Loucy (cell line): ENCODE data around the gene SEMA3F.

ENCODE experiments used
- H2AFZ ChIP-seq: fragments of 200-600 bp; sonication (generic); 2 replicates; pipeline ENCODE4 v1.6.0; 2016; ENCODE audit warnings: antibody characterized with exemption, mild to moderate bottlenecking, low read length, moderate library complexity
- H3F3A ChIP-seq: fragments of 200-600 bp; 2 replicates; pipeline ENCODE4 v1.6.0; 2016; ENCODE audit warnings: antibody characterized with exemption, low read depth, mild to moderate bottlenecking
- H3K27me3 ChIP-seq: fragments of 200-600 bp; sonication (generic); 2 replicates; pipeline ENCODE4 v1.6.1; 2014; ENCODE audit warnings: low read length, mild to moderate bottlenecking; ENCODE audit not compliant: insufficient read depth, poor library complexity, severe bottlenecking
- H3K36me3 ChIP-seq: fragments of 200-600 bp; sonication (generic); 2 replicates; pipeline ENCODE4 v1.6.1; 2016; ENCODE audit warnings: low read length; ENCODE audit not compliant: insufficient read depth
- H3K4me1 ChIP-seq: fragments of 200-600 bp; sonication (generic); 2 replicates; pipeline ENCODE4 v1.5.1; 2014; ENCODE audit warnings: low read length, mild to moderate bottlenecking; ENCODE audit not compliant: insufficient read depth, poor library complexity, severe bottlenecking
- H3K4me2 ChIP-seq: fragments of 200-600 bp; sonication (generic); 2 replicates; pipeline ENCODE4 v1.6.0; 2014; ENCODE audit warnings: antibody characterized with exemption, low read length, low read depth, mild to moderate bottlenecking; ENCODE audit not compliant: poor library complexity, severe bottlenecking
- H3K4me3 ChIP-seq: fragments of 200-600 bp; sonication (generic); 2 replicates; pipeline ENCODE4 v1.5.1; 2014; ENCODE audit warnings: low read length, mild to moderate bottlenecking, mixed read lengths; ENCODE audit not compliant: poor library complexity, severe bottlenecking
- H3K79me2 ChIP-seq: fragments of 200-600 bp; sonication (generic); 2 replicates; pipeline ENCODE4 v1.6.1; 2014; ENCODE audit warnings: low read length; ENCODE audit not compliant: insufficient read depth
- H3K9ac ChIP-seq: fragments of 200-600 bp; sonication (generic); 2 replicates; pipeline ENCODE4 v1.6.0; 2014; ENCODE audit warnings: mild to moderate bottlenecking, low read depth, low read length, moderate library complexity; ENCODE audit not compliant: poor library complexity, severe bottlenecking
- H3K9me2 ChIP-seq: fragments of 200-600 bp; sonication (generic); replicated peaks from 2 replicates; pipeline ENCODE4 v1.6.1; 2016; ENCODE audit warnings: low read depth, low read length, mixed read lengths
- H3K9me3 ChIP-seq: fragments of 200-600 bp; sonication (generic); 2 replicates; pipeline ENCODE4 v1.6.1; 2014; ENCODE audit warnings: mild to moderate bottlenecking, antibody characterized with exemption, low read length, low read depth; ENCODE audit not compliant: insufficient read depth
- H4K20me1 ChIP-seq: fragments of 200-600 bp; sonication (generic); 2 replicates; pipeline ENCODE4 v1.6.0; 2014; ENCODE audit warnings: antibody characterized with exemption, low read length, mild to moderate bottlenecking; ENCODE audit not compliant: insufficient read depth, poor library complexity, severe bottlenecking
- CTCF ChIP-seq: fragments of 200-600 bp; sonication (generic); conservative IDR thresholded peaks from 2 replicates; pipeline ENCODE4 v1.5.1; 2014; ENCODE audit warnings: mild to moderate bottlenecking, antibody characterized with exemption, low read length
- EZH2phosphoT487 ChIP-seq: fragments of 200-600 bp; IDR thresholded peaks from 2 replicates; pipeline ENCODE4 v1.6.1; 2018; ENCODE audit warnings: antibody characterized with exemption, mild to moderate bottlenecking, moderate library complexity, borderline replicate concordance

SEMA3F gene

DNA sequence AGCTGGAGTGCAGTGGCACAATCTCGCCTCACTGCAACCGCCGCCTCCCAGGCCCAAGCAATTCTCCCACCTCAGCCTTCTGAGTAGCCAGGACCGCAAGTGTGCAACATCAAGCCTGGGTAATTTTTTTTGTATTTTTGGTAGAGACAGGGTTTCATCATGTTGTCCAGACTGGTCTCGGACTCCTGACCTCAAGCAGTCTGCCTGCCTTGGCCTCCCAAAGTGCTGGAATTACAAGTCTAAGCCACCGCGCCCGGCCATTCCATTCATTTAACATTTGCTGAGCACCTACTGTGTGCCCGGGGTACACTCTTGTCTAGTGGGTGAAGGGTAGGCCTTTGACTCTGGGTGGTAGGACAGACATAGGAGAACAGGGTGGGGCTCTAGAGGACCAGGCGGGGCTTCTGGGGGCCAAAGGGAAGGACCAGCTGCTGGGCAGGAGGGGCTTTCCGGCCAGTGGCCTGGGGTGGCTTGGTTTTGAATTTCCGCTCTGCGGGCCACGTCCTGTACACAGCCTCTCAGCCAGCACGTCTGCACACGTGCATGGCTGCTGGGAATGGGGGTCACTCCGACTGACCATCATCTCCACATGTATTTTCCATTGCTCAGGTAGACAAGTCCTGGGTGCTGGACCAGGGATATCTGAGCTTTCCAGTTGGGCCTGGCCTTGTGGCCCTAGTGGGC is 52.4 kb downstream of the SEMA3F start:
- Histone ChIP-seq H3K36me3 (no peaks in the 10 kb centered on the region), H4K20me1 (no peaks in the 10 kb centered on the region), H3K4me3 (no peak overlapping the region), H3K4me1 (no peaks in the 10 kb centered on the region), H3K9ac (no peak overlapping the region), H2AFZ (no peak overlapping the region), H3K9me2 (no peaks in the 10 kb centered on the region), H3K4me2 (no peak overlapping the region), H3F3A (no peaks in the 10 kb centered on the region), H3K27me3 (no peaks in the 10 kb centered on the region), H3K79me2 (no peaks in the 10 kb centered on the region), H3K9me3 (no peaks in the 10 kb centered on the region)
- TF ChIP-seq EZH2phosphoT487 (no peak), CTCF (no peak)

DNA sequence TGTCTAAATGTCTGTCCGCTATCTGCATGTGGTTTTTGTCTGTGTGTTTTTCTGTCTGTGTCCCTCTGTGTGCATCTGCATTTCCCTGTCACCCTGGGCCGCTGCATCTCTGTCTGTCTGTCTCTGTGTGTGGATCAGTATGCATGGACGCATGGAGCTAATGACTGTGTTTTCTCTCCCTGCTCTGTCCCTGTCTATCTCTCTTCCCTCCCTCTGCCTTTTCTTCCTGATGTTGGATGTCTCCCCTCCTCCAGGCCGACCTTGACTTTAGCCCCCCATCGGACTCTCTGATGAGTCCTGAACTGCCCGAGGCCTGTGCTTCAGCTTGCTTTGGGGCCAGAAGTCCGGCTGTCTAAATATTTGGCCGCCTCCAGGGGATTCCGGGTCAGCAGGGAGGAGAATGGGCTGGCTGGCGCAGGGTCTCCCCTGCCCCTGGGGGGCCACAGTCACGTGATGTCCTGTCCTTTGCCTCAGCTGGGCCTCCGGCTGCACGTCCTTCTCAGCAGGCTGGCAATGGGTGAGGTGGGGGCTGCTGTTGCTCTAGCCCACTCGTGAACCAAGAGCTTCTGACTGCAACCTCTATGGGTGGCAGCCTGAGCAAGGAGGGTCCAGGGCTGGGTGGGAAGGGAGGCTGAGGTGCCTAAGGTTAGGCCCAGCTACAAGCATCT is 53.7 kb downstream of the SEMA3F start:
- H3F3A ChIP-seq = no peaks in the 10 kb centered on the region
- H3K9ac ChIP-seq = no peak overlapping the region

GRCh38 chr3:50210176-50210509 is 55.0 kb downstream of the SEMA3F start:
- no peaks in the 10 kb centered on the region for H3K36me3 ChIP-seq
- H3K9me3 ChIP-seq = no peaks in the 10 kb centered on the region
- H3K9ac ChIP-seq = no peak overlapping the region
- no peaks in the 10 kb centered on the region for H3K4me1 ChIP-seq
- H3K27me3 ChIP-seq = no peaks in the 10 kb centered on the region
- H4K20me1 ChIP-seq = no peaks in the 10 kb centered on the region
- no peaks in the 10 kb centered on the region for H3F3A ChIP-seq
- TF ChIP-seq EZH2phosphoT487 = no peak
- no peak for TF ChIP-seq CTCF
- H3K79me2 ChIP-seq = no peaks in the 10 kb centered on the region
- no peak overlapping the region for H3K4me2 ChIP-seq
- no peak overlapping the region for H3K4me3 ChIP-seq
- H3K9me2 ChIP-seq = no peaks in the 10 kb centered on the region
- H2AFZ ChIP-seq = no peak overlapping the region

More for the DNA sequence above, 53.7 kb downstream of the SEMA3F start:
- H3K36me3 ChIP-seq = no peaks in the 10 kb centered on the region
- no peaks in the 10 kb centered on the region for H4K20me1 ChIP-seq
- H3K9me3 ChIP-seq = no peaks in the 10 kb centered on the region
- no peaks in the 10 kb centered on the region for H3K79me2 ChIP-seq
- H3K4me1 ChIP-seq = no peaks in the 10 kb centered on the region
- H3K27me3 ChIP-seq = no peaks in the 10 kb centered on the region
- no peak overlapping the region for H3K4me3 ChIP-seq
- TF ChIP-seq CTCF = no peak
- no peak for TF ChIP-seq EZH2phosphoT487
- no peak overlapping the region for H3K4me2 ChIP-seq
- H3K9me2 ChIP-seq = no peaks in the 10 kb centered on the region
- no peak overlapping the region for H2AFZ ChIP-seq
